Activated CD8-positive, alpha-beta memory T cell treated with anti-CD3 and anti-CD28 coated beads for 4 hours (primary cell): ENCODE measurements around the gene TRIM24.

Experiments used
- DNase-seq, 2 donors: peaks; one replicate each; pipeline ENCODE4 v3.0.0-alpha.2; 2020; ENCODE audit warnings: low read depth in 2 of 2

TRIM24 gene

GRCh38 chr7:138538518-138538917 is 78.5 kb downstream of the TRIM24 start:
- DNase-seq: no peak

DNA sequence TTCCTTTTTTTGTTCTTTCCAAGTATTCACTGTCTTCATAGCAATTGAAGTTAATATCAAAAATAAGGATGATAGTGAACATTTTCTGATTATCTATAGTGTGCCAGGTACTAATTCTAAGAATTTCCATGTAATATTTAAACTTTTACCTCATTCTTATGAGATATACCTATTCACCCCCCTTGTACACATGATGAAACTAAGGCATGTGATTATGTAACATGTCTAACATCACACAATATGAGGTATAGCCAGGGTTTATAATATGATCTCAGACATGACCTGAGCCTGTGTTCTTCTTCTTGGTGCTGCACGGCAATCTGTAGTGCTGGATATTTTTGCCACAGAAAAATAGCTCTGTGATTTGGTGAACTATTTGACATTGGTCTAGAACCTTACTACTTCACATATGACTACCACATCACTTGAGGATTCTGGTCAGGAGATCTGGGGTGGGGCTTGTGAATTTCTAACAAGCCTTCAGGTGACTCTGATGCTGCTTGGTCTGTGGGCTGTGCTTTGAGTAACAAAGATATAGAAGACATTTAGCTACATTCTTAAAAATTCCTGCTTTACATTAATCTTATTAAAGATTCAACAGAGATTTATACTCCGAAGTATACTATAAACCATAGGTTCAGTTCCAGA is 79.1 kb downstream of the TRIM24 start:
- no peak for DNase-seq

DNA sequence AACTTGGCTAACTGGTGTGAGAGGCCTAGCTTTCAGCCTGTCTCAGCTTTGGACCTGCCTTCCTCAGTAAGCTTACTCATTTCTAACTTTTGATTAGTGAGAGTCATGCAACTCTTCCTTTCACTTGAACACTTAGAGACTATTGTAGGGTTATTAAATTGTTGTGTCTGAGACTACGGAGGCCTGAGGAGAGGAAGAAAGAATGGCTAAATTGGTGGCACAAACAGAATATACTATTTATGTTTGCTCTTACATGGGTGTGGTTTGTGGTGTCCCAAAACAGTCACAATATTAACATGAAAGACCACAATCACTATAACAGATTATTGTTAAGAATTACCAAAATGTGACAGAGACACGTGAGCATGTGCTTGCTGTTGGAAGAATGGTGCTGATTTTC is 82.1 kb downstream of the TRIM24 start:
- DNase-seq: no peak

DNA sequence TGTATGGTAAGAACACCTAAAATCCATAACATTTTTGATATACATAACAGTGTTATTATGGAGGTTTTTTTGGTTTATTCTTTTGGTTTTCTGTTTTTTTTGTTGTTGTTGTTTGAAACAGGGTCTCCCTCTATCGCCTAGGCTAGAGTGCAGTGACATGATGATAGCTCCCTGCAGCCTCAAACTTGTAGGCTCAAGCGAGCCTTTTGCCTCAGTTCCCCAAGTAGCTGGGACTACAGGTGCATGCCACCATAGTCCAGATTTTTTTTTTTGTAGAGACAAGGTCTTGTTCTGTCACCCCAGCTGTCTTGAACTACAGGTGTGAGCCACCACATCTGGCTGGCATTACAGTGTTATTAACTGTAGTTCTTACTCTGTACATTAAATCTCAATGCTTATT is 83.7 kb downstream of the TRIM24 start:
- DNase-seq: no peak

GRCh38 chr7:138545123-138545522 is 85.1 kb downstream of the TRIM24 start:
- DNase-seq: no peak

DNA sequence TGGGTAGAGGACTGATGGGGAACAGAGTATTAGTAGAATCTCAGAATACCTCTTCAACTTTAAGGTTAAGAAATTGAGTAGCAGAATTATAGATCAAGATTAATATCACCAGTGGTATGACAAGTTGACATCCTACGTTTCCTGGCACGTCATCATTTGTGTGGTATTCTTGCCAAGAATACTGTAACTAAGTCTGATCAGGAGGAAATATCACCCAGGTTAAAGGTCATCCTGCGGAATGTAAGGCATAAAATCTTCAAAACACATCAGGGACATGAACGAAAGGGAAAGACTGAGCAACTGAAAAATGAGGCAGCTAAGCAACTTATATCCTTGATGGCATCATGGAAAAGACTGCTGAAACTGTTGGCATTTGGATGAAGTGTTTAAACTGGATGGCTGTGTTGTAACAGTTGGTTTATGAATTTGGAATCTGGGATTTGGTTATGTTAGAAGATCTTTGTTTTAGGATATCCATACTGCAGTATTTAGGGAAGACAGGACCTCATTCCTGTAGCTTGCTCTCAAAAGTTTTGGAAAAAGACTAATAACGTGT is 86.1 kb downstream of the TRIM24 start:
- no peak for DNase-seq

- DNase-seq: no peak
Measured at GRCh38 chr7:138546829-138547228, 86.8 kb downstream of the TRIM24 start.

- no peak for DNase-seq
Measured at GRCh38 chr7:138549082-138549481, 89.0 kb downstream of the TRIM24 start.

- DNase-seq: no peak
Measured at GRCh38 chr7:138550337-138550736, 90.3 kb downstream of the TRIM24 start.

DNA sequence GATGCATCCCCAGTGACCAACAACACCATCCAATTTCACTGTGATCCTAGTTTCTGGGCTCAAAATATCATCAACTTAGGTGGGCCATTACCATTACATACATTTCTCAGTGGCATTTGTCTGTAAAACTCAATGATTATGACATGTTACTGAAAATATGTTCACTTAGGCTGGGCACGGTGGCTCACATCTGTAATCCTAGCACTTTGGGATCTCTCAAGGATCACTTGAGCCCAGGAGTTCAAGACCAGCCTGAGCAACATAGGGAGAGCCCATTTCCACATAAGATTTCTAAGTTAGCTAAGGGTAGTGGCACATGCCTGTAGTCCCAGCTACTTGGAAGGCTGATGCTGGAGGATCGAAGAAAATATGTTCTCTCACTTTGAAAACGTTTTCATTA is 91.0 kb downstream of the TRIM24 start:
- no peak for DNase-seq

DNA sequence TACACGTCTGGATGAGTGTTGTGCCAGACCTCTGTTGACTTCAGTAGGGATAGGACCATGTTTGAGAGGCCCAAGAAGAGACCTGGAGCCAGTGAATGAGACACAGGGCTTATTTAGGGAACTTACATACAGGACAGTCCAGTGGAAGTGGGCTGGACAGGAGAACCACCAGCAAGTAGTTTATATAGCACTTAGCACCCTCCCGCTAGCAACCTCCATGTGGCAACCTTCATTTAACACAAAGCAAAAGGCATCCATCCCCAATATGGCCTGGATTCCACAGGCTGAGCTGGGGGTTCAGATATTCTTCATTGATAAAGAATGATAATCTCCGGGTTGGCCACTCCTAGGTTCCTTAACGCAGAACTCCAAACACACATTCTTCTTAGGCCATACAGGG is 93.7 kb downstream of the TRIM24 start:
- DNase-seq: no peak

DNA sequence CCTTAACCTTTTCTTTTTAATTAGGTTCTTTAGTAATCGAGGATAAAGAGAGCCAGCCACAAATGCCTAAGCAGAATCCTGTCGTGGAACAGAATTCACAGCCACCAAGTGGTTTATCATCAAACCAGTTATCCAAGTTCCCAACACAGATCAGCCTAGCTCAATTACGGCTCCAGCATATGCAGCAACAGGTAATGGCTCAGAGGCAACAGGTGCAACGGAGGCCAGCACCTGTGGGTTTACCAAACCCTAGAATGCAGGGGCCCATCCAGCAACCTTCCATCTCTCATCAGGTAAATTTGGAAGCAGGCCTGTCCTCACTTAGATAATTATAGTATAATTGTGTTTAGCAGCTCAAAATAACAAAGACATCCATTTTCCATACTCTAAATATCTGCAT is 94.6 kb downstream of the TRIM24 start:
- no peak for DNase-seq

GRCh38 chr7:138555684-138556083 is 95.6 kb downstream of the TRIM24 start:
- no peak for DNase-seq

GRCh38 chr7:138556771-138557484 is 96.9 kb downstream of the TRIM24 start:
- DNase-seq: no peak

DNA sequence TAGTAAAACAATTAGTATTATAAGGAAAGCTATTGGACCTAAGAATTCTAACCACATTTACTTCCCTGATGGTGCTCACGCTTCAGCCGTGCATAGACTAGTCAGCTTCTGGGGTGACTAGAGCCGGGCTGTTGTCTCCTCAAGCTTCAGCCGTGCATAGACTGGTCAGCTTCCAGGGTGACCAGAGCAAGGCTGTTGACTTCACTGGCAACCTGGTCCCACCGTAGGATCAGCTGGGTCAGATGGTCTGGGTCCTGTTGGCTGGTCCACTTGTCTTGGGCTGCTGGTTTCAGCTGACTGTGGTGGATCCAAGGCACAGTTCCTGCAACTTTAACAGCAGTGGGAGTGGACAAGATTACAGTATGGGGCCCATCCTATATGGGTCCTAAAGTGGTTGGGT is 99.4 kb downstream of the TRIM24 start:
- DNase-seq: no peak

DNA sequence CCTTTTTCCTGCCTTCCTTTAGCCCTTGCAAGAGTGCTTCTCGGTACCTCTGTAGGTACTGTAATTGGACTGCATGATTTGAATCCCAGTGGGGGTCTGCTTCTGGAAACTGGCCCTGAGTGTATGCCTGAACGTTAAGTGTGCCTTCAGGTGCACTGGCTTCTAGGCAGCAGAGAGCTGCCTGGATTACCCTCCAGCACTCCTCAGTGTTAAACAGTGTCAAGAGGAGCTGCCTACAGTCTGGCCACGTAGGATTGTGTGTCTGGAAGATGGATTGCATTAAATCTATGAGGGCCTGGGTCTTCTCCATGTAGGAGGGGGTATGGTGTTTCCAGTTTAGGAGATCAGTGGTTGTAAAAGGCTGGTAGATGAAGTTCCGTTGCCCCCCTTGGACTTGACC is 103.7 kb downstream of the TRIM24 start:
- DNase-seq: no peak

DNA sequence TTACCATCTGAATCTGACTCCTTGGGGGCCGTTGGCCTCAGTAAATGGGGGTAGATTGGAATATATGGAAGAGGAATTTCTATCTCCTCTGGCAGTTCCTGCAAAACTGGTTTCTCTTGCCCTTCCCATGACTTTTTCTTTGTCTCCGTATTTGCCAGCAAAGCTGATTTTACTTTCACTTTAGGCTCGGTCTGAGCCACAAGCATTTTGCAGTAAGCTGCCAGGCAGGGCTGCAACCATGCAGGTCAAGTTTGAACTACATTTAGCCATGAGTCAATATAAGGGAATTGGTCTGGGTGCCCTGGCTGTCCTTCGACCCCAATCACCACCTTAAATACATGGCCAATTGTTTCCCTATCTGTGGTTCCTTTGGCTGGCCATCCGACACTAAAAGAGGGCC is 104.3 kb downstream of the TRIM24 start:
- DNase-seq: no peak

GRCh38 chr7:138565071-138565450 is 105.0 kb downstream of the TRIM24 start:
- DNase-seq: no peak

GRCh38 chr7:138565451-138566114 is 105.5 kb downstream of the TRIM24 start:
- no peak for DNase-seq

GRCh38 chr7:138568655-138569054 is 108.6 kb downstream of the TRIM24 start:
- no peak for DNase-seq

GRCh38 chr7:138569418-138569817 is 109.4 kb downstream of the TRIM24 start:
- DNase-seq: no peak

- no peak for DNase-seq
Measured at GRCh38 chr7:138570715-138571114, 110.7 kb downstream of the TRIM24 start.

GRCh38 chr7:138573741-138574140 is 113.7 kb downstream of the TRIM24 start:
- DNase-seq: no peak
